DMS53 treated with DMSO at 0.1 percent for 48 hours (cell line): Measurements from ENCODE around the gene GLIPR1L1.
"Not testable (repeated sequence)": the region's sequence is repeated elsewhere in the genome, so short reads cannot be mapped to it uniquely, and the experiment has no call there.

ENCODE experiments used
- DNase-seq: peaks from one replicate; lab custom pipeline; 2025; ENCODE audit not compliant: unreplicated experiment; lab: John Stamatoyannopoulos, UW

Gene GLIPR1L1, protein sequence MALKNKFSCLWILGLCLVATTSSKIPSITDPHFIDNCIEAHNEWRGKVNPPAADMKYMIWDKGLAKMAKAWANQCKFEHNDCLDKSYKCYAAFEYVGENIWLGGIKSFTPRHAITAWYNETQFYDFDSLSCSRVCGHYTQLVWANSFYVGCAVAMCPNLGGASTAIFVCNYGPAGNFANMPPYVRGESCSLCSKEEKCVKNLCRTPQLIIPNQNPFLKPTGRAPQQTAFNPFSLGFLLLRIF

DNA sequence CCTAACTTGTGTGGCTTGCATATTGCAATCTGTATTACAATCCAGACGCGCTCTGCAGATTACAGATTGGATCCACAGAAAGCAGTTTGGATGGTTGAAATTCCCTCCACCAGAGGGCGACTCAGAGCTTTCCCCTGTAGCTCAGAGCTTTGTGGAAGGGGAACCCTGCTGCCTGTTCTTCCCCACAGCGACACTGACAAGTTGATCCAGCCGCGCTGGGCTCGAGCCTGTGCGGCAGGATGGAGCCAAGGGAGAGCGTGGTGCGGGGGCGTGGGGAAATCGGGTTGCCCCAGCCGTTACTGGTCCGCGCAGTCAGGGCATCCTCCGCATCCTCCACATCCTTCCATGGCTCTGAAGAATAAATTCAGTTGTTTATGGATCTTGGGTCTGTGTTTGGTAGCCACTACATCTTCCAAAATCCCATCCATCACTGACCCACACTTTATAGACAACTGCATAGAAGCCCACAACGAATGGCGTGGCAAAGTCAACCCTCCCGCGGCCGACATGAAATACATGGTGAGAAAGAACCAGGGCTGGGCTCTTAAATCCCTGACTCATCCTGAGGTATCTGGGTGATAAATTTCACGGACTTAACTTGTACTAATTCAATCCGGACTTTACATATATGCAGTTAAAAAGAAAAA is at the start of gene GLIPR1L1:
TSS of gene GLIPR1L1 (plus strand) at position 287 of the 647 bp plus-strand sequence. CDS start at position 346, 59 bp downstream.
- peak; percentile 95 for DNase-seq

DNA sequence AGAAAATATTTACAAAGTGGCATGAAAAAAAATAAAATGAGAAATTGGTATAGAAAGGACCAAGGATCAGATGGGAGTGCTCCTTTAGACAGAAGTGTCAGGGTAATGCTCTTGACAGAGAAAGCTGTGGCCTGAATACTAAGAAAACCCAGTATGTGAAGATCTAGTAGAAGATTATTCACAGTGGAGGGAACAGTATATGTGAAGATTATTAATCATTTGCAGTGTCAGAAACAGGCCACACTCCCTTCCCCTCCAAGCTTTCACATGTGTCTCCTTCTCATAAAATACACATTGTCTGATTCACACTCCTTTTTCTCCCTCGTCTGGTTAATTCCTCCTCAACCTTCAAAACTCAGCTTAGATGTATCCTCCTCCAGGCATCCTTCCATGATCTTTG is 45.6 kb upstream of the GLIPR1L1 start:
- no peak for DNase-seq

DNA sequence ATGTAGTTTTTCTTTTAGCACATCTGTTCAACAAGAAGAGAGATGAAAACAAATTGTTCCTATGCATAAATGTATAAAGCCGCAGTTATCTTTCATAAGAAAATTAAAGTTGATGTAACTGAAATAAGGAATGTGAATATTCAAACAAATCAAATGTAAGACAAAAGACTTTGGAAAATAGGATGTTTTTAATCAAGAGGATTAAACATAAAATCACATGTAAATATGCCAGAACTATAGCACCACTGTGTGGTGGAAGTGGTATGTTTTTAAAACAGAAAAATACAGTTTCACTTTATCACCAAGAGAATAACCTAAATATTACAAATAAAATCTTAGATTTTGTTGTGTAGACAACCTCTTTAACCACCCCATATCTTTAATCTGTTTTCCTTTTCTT is 44.7 kb upstream of the GLIPR1L1 start:
- DNase-seq = peak; percentile 5

DNA sequence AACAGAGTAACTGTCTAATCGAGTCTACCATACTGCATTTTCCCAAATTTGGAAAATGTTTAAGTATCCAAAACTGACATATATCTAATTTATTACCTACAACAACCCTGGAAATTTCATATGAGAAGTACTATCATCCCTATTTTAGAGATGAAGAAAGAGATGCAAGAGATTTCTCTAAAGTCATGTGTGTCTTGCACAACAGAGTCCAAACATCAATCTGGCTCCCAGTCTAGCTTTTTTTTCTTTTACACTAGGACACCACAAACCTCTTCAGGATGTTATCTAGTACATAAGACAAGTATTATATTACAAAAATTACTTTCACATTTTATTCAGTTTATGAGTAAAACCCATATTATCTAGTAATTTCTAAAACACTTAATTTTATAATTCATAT is 43.5 kb upstream of the GLIPR1L1 start:
- no peak for DNase-seq

DNA sequence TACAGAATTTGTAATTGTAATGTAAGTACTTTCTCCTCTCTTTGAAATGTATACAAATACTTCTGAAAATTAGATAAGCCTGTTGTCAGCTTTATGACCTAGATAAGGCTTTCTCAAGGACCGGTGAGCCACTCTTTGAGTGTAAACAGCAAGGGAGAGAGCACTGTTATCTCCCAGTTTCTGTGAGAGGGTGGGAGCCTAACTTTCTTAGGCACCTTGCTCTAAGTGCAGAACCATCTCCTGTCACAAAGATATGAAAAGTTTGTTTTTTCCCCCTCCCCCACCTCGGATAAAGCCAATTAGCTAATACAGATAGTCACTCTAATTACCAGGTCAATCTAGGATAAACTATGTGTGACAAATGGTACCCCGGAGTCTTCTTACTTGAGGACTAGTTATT is 40.1 kb upstream of the GLIPR1L1 start:
- DNase-seq = no peak

DNA sequence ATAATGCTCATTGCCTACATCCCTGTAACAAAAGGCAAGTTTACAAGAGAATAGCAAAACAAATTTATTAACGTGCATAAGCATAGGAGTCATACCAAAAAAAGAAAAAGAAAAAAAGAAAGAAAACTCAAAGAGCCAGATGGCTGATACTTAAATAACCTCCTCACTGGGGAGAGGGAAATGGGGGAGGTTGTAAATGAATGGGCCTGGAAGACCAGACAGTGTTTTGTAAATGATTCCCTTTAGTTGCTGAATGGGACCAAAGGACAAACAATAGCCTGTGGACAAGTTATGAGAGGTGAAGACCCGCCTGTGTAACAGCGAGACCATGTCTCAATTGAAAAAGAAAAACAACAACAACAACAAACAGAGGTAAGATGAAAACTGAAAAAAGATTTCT is 39.7 kb upstream of the GLIPR1L1 start:
- DNase-seq = no peak

DNA sequence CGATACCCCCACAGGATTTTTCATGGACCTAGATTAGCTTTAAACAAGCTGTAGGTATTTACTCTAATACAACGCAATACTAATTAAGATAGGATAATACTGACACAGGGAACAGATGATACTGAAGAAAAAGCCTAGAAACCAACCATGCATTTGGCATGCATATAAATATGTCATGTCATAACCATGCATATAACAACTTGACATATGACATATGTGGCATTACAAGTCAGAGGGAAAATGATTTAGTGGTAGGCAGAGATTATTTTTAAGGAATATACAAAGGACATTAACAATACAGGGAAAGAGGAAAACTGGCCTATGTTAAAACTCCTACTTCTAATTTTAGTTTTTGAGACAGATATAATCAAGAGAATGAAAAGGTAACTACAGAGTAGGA is 32.2 kb upstream of the GLIPR1L1 start:
- DNase-seq = no peak

DNA sequence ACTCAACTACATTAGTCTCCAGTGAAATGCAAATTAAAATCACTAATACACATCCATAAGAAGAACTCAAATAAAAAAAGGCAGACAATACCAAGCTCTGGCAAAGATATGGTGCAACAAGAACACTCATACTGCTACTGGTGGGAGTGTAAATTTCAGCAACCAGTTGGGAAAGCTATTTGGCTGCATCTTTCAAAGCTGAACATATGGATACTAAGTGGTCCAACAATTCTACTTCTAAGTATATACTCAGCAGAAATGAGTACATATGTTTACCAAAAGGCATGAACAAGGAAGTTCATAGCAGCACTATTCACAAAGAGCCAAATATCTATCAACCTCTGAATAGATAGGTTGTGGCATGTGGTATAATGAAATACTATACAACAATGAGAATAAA is 31.7 kb upstream of the GLIPR1L1 start:
- DNase-seq = no peak

DNA sequence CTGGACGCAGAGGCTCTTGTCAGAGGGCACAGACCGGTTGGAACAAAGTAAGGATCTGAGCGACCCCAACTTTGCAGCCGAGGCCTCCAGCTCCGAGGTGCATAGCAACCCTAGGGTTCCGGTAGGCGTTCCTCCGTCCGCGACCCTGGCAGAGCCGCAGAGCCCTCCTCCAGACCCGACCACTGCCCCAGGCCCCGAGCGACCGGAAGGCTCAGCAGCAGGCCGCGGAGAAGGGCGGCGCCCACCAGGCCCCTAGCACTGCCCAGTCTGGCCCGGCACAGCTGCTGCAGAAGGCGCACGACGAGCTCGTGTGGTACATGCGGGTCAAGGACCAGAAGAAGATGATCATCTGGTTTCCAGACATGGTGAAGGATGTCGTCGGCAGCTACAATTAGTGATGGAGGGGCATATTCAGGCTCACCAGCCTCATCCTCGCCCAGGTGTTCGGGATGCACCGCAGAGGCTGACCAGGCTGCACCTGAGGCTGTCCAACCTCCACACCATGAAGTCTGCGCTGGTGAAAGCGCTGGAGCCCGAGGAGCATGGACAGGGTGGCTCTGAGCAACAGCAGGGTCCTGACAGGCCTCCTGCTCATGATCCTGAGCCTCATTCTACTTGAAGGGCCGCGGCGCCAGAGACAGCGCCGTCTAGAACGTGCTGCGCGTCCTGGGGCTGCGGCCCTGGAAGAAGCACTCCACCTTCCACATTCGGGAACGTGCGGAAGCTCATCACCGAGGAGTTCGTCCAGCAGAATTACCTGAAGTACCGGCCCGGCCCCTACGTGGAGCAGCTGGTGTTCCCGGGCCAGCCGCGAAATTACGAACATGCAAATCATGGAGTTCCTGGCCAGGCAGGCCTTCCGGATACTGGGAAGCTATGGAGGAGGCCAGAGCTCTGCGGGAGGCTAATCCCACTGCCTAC is 28.8 kb upstream of the GLIPR1L1 start:
- no peak for DNase-seq

DNA sequence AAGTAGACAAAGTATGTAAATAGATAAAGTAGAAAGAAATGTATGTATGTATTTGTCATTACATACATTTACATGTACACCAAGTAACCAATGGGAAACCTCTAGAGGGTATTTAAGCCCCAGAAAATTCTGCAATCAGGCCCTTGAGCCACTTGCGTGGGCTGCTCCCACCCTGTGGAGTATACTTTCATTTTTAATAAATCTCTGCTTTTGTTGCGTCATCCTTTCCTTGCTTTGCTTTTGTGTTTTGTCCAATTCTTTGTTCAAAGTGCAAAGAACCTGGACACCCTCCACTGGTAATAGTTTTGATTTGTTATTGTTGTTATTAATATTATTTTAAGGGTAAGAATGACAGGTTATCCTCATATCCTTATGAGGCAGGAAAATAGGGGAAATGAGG is 26.2 kb upstream of the GLIPR1L1 start:
- DNase-seq = no peak

DNA sequence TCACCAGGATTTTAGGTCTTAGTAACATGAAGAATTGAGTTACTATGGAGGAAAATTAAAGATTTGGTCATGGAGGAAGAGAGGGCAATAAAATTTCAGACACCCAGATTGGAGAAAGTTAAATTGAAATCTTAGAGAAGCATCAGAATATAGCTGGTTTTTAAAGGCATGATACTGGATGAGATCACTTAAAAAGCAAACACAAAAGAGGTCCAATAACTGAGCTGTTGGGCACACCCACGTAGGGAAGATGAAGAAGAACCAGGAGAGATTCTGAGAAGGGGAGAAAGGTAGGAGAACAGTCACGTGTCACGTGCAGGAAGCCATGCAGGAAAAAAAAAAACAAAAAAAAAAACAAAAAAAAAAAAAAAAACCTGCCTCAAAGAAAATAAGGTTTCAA is 23.1 kb upstream of the GLIPR1L1 start:
- DNase-seq = no peak

DNA sequence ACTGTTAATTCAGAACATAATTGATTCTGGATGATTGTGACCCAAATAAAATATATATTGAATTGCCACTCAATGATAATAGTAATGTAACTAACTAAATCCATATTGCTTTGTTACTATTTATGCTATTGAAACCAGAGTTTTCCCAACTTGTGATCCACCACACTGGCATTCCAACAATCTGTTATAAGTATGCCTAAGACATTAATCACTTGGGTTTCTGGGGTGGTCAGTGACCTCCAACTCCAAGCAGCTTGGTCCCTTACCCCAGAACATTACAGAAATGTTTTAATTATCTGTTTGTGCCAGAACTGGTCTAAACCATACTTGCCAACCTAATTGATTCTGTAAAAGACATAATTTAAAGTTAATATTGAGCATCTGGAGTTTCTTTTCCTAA is 19.0 kb upstream of the GLIPR1L1 start:
- no peak for DNase-seq

DNA sequence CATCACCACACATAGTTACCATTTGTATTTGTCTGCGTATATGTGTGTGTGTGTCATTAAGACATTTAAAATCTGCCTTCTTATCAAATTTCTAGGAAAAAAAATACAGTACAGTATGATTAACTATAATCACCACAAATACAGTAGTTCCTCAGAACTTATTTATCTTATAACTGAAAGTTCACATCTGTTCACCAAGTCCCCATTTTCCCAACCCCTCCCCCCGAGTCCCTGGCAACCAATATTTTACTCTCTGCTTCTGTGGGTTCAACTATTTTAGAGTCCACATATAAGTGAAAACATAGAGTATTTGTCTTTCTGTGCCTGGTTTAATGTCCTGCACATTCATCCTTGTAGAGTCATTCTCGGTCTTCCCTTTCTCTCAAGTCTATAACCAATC is 16.7 kb upstream of the GLIPR1L1 start:
- no peak for DNase-seq

DNA sequence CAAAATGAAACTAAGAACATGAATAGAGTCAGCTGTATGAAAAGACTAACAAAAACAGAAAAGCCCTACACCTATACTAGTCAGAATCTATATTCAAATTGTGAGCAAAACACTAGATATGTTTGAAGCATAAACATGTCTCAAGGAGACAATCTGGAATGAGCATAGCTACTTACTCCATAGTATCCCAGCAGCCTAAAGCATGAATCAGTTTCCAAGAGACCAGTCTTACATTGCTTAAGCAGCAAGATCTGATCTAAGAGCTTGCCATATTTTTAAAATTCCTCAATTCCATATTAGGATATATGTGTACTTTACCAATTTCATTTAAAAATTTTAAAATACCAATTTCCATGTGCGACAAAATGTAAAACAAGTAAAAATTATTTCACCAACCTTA is 12.0 kb upstream of the GLIPR1L1 start:
- no peak for DNase-seq

DNA sequence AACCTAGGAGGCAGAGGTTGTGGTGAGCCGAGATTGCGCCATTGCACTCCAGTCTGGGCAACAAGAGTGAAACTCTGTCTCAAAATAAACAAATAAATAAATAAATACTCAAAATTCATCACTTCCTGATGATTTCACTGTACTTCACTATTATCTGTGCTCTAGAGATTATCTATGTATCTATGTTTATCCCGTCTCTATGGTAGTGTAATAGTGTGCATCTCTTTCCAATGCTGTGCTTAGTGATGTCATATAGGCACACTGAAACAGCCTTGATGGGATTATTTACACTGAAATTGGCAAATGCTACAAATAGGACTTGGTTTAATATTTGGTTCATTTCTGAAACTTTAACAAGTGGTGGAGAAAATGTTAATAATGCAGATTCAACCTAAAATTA is 10.8 kb upstream of the GLIPR1L1 start:
- DNase-seq = no peak

DNA sequence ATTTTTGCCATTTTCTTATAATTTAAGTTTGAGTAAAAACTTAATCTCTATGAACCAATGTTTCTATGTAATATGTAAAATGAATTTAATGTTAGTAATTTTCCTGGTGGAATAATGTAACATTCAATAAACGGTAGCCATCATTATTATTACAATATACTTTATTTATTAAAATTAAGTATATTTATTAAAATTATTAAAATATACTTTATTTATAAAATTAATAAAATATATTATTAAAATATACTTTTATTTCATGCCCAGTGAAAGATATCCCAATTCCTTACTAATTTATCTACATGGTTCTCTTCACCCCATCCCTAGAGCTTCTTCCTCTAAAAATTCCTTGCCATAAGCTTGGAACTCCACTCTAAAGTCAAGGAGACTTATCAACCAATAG is 6.8 kb upstream of the GLIPR1L1 start:
- no peak for DNase-seq

DNA sequence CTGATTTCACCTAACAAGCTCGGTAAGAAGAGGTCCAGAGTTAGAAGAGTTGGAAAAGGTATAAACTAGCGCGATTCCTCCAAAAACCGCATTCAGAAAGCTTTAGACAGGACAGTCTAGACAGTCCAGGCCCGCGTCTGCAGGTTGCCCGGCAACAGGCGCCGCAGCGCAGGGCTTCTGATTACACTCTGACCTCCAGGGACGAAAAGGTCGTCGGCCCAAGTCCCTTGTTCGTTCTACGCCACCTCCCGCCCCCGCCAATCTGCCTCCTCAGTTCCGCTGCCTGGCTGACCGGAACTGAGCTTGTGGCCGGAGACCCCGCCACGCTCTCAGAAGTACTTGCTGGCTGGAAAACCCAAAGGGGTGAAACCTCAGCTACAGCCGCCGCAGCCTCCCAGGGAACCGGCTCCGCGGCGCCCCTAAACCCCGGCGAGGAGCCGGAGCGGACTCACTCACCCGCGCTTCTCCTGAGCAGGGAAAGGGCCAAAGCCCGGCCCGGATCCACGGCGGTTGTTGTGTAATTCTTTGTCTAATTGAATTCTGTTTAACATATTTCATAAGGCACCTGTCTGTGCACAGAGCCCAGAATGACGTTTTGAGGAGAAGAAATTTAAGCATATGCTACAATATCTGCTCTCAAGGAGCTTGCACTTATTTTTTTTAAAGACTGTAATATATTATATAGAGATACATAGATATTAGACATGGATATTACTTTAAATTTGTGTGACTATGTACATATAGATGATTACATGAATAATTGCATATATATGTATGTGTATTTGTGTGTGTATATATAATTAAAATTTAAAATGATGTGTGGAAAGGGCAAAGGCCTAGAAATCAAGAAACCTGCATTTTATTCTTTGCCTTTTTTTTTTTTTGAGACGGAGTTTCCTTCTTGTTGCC is 4.3 kb upstream of the GLIPR1L1 start, which contains the start of gene CAPS2:
TSS of gene CAPS2 (minus strand) at position 407 of the 909 bp plus-strand sequence. CDS start 3,826 bp downstream, outside the sequence.
- DNase-seq = peak; percentile 88

DNA sequence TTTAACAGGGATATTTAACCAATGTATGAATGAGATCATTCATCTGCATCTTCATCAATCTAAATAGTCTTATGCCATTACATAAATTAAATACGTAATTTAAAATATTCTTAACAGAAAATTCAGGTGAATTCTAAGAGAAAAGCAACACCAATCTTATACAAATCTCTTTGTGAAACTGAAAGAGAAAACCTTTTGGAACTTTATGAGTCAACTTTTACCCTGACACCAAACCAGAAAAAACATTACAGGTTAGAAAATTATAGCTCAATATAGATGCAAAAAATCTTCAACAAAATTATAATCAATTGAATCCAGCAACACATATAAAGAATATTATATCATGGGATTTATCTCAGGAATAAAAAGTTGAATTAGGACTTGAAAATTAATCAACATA is 3.4 kb downstream of the GLIPR1L1 start:
- no peak for DNase-seq

DNA sequence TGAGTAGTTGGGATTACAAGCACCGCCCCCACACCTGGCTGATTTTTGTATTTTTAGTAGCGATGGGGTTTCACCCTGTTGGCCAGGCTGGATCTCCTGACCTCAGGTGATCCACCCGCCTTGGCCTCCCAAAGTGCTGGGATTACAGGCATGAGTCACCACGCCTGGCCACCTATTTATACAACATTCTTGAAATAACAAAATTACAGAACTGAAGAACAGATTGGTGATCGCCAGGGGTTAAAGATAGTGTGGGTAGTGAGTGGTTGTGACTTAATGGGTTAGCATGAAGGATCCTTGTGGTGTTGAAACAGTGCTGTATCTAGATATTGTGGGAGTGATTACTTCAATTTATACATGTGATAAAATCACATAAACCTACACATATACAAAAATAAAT is 7.4 kb downstream of the GLIPR1L1 start:
- DNase-seq = no peak

DNA sequence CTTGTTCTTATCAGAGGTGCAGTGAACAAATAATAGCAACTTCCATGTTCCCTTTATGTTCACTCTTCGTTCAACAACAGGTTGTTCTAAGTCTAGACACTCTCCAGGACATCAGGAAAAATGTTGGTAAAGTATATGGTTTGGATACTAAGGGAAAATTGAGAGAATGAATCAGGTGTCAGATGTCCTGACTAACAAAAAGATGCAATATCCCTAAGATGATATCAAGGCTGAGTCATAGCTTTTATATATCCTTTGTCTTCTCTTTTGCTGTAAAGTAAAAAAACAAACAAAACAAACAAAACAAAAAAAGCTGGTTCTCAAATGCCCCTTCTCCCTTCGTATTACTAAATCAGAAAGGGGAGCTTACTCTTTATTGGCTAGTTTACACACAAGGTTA is 11.1 kb downstream of the GLIPR1L1 start:
- peak; percentile 38 for DNase-seq

DNA sequence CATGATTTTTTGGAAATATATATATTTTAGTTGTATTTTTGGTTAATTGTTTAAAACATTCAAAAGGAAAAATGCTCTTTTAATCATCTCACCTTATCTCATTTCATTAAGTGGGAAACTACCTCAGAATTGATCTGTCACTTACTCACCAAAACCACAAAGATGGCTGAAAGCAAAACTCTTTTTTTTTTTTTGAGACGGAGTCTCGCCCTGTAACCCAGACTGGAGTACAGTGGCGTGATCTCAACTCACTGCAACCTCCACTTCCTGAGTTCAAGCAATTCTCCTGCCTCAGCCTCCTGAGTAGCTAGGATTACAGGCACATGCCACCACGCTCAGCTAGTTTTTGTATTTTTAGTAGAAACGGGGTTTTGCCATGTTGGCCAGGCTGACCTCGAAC is 11.7 kb downstream of the GLIPR1L1 start:
- DNase-seq = not testable (repeated sequence)
